Lower leg skin (tissue), 4 donors: Measurements from ENCODE around the gene ZC3H18. TPM values are rescaled to one million over a fixed set of nuclear protein-coding genes. Genes with fewer than 3 reads are reported as not detected.

ENCODE experiments used
- DNase-seq, 2 donors: peaks; one replicate each; pipeline ENCODE4 v3.0.0-alpha.2; 2019; ENCODE audit warnings: low spot score in 2 of 2
- H3K4me3 ChIP-seq: fragments of 200-600 bp; sonication (generic); 2 replicates; pipeline ENCODE4 v1.5.1; 2017; ENCODE audit warnings: mild to moderate bottlenecking, low read depth; ENCODE audit not compliant: poor library complexity, severe bottlenecking
- CTCF ChIP-seq, 3 donors: fragments of 450-650 bp; IDR thresholded peaks; one replicate each; pipeline ENCODE4 v1.5.1; 2016; ENCODE audit warnings: antibody characterized with exemption in 3 of 3, mild to moderate bottlenecking in 3 of 3, moderate library complexity in 2 of 3
- POLR2A ChIP-seq, 2 donors: fragments of 450-650 bp; IDR thresholded peaks; one replicate each; pipeline ENCODE4 v1.6.1; 2016 to 2017; ENCODE audit warnings: antibody characterized with exemption in 2 of 2, mild to moderate bottlenecking in 1 of 2, moderate library complexity in 1 of 2
- WGBS, 2 donors: methylation state at CpG; one replicate each; pipeline ENCODE4 v1.1.5; 2018; 5-methylcytosine and 5-hydroxymethylcytosine counted together
- intact Hi-C: fragments of 100-400 bp; cut with DNase I; formaldehyde crosslinking; loops from one replicate; pipeline ENCODE4 v1.15.0; 2023; ENCODE audit warnings: low total_unique reads
- total RNA-seq, 4 donors: library from RNA; depleted of rRNA; stranded (reverse); fragments of >200 nt; gene quantifications; one replicate each; pipeline ENCODE4 v1.1.0, GENCODE V29; 2016

Gene ZC3H18
- total RNA-seq, 4 donors from 2014 or later: 16.5 to 32.3 (median 18.5) TPM

- intact Hi-C loops: no loop called here
Observed at GRCh38 chr16:88676502-88677242, 106.5 kb downstream of the ZC3H18 start.

GRCh38 chr16:88677721-88678120 is 107.5 kb downstream of the ZC3H18 start:
- intact Hi-C loops: no loop called here
- DNase-seq: no peak
- TF ChIP-seq POLR2A (IDR thresholded peaks at IDR 0.05) (no peak), CTCF (IDR thresholded peaks at IDR 0.05) (no peak)
- 37 to 48% methylated on average over 8 to 13 of the region's 13 CpGs for WGBS, 2 donors
- no peak overlapping the region for H3K4me3 ChIP-seq

More at GRCh38 chr16:88676502-88677242, 106.5 kb downstream of the ZC3H18 start:
- TF ChIP-seq POLR2A (IDR thresholded peaks at IDR 0.05): no peak
- TF ChIP-seq CTCF (IDR thresholded peaks at IDR 0.05): no peak
- H3K4me3 ChIP-seq: no peak overlapping the region
- 79 to 85% methylated on average over 16 to 22 of the region's 22 CpGs for WGBS, 2 donors
- DNase-seq: no peak

- TF ChIP-seq CTCF (IDR thresholded peaks at IDR 0.05): no peak
- TF ChIP-seq POLR2A (IDR thresholded peaks at IDR 0.05): no peak
- H3K4me3 ChIP-seq: no peak overlapping the region
- intact Hi-C loops: no loop called here
- DNase-seq: no peak
- WGBS, 2 donors: 40 to 65% methylated on average over 22 to 32 of the region's 32 CpGs
Observed at GRCh38 chr16:88678224-88678979, 108.2 kb downstream of the ZC3H18 start.

GRCh38 chr16:88680554-88681083 is 110.4 kb downstream of the ZC3H18 start:
- TF ChIP-seq CTCF (IDR thresholded peaks at IDR 0.05) (no peak), POLR2A (IDR thresholded peaks at IDR 0.05) (no peak)
- no peak overlapping the region for H3K4me3 ChIP-seq
- intact Hi-C loops: no loop called here
- no peak for DNase-seq
- 89 to 90% methylated on average over 5 of the region's 5 CpGs for WGBS, 2 donors

- intact Hi-C loops: no loop called here
- no peak overlapping the region for H3K4me3 ChIP-seq
- TF ChIP-seq CTCF (IDR thresholded peaks at IDR 0.05) (no peak), POLR2A (IDR thresholded peaks at IDR 0.05) (no peak)
- WGBS, 2 donors: 49 to 63% methylated on average over 19 to 31 of the region's 31 CpGs
- DNase-seq: no peak
Observed at GRCh38 chr16:88681084-88681680, 111.0 kb downstream of the ZC3H18 start.

Other genes with a start within 250 kb of the ZC3H18 start
- under 1 TPM; 0.17 to 0.49 (median 0.40) TPM for gene ZNF469, start 187.4 kb upstream of the ZC3H18 start, total RNA-seq
- 1 to 10 TPM; 2.0 to 4.0 (median 3.1) TPM for gene ZFPM1, start 117.1 kb upstream of the ZC3H18 start, total RNA-seq
- under 1 TPM in 1 of 4 donors, not detected in 3; 0.91 TPM for gene IL17C, start 68.2 kb downstream of the ZC3H18 start, total RNA-seq
- gene CYBA, start 80.7 kb downstream of the ZC3H18 start, total RNA-seq: 10 to 100 TPM; 30.5 to 93.2 (median 44.7) TPM
- 10 to 100 TPM; 40.2 to 93.5 (median 67.1) TPM for gene MVD, start 92.7 kb downstream of the ZC3H18 start, total RNA-seq
- under 1 TPM; 0.17 to 0.81 (median 0.29) TPM for gene SNAI3, start 116.1 kb downstream of the ZC3H18 start, total RNA-seq
- 10 to 100 TPM; 14.7 to 21.8 (median 17.7) TPM for gene RNF166, start 136.0 kb downstream of the ZC3H18 start, total RNA-seq
- gene CTU2, start 136.1 kb downstream of the ZC3H18 start, total RNA-seq: 1 to 10 TPM; 9.4 to 9.9 (median 9.5) TPM
- gene PIEZO1, start 214.8 kb downstream of the ZC3H18 start, total RNA-seq: 100 to 1,000 TPM; 196 to 281 (median 206) TPM
- gene CDT1, start 233.4 kb downstream of the ZC3H18 start, total RNA-seq: 10 to 100 TPM in 2 of 4 donors, 1 to 10 TPM in 2; 2.9 to 14.7 (median 7.9) TPM
- 100 to 1,000 TPM; 276 to 310 (median 291) TPM for gene APRT, start 241.5 kb downstream of the ZC3H18 start, total RNA-seq